ENCODE measurements around the gene DHODH.

DNA sequence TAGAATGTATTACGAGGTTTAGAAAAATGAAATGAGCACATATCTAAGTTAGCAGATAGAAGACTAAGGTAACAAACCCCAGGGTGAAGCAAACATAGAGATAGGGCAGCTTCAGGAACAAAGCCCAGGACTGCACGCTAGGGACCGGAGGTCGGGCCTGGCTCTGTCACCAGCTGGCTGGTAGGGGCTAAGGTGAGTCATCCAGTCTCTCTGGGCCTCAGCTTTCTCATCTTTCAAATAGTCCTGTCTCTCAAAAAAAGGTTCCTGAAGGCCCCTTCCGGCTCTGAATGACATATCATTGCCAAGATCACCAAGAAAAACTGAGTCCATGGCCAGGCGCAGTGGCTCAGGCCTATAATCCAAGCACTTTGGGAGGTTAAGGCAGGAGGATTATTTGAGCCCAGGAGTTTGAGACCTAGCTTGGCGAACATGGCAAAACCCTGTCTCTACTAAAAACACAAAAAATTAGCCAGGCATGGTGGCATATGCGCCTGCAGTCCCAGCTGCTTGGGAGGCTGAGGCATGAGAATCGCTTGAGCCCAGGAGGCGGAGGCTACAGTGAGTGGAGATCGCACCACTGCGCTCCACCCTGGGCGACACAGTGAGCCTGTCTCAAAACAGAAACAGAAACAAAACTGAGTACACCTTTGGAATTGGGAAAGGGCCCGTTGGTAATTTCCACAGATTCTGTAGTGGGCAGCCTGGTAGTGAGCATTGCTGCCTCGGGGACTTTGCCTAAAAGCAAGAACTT, 34.3 kb upstream of the DHODH start:
- no peak for TF ChIP-seq JUND (IDR thresholded peaks at IDR 0.05)
- TF ChIP-seq, protein P1, sequence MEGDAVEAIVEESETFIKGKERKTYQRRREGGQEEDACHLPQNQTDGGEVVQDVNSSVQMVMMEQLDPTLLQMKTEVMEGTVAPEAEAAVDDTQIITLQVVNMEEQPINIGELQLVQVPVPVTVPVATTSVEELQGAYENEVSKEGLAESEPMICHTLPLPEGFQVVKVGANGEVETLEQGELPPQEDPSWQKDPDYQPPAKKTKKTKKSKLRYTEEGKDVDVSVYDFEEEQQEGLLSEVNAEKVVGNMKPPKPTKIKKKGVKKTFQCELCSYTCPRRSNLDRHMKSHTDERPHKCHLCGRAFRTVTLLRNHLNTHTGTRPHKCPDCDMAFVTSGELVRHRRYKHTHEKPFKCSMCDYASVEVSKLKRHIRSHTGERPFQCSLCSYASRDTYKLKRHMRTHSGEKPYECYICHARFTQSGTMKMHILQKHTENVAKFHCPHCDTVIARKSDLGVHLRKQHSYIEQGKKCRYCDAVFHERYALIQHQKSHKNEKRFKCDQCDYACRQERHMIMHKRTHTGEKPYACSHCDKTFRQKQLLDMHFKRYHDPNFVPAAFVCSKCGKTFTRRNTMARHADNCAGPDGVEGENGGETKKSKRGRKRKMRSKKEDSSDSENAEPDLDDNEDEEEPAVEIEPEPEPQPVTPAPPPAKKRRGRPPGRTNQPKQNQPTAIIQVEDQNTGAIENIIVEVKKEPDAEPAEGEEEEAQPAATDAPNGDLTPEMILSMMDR (IDR thresholded peaks at IDR 0.05; ENCODE audit: low read depth, low read length, missing input control): no peak
- no peak for TF ChIP-seq EGR1 (IDR thresholded peaks at IDR 0.05; ENCODE audit: low read depth in 2 of 2)

Measured in liver (tissue), 3 donors.